ENCODE results near the gene TREX2.

The TREX2 gene, protein sequence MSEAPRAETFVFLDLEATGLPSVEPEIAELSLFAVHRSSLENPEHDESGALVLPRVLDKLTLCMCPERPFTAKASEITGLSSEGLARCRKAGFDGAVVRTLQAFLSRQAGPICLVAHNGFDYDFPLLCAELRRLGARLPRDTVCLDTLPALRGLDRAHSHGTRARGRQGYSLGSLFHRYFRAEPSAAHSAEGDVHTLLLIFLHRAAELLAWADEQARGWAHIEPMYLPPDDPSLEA

DNA sequence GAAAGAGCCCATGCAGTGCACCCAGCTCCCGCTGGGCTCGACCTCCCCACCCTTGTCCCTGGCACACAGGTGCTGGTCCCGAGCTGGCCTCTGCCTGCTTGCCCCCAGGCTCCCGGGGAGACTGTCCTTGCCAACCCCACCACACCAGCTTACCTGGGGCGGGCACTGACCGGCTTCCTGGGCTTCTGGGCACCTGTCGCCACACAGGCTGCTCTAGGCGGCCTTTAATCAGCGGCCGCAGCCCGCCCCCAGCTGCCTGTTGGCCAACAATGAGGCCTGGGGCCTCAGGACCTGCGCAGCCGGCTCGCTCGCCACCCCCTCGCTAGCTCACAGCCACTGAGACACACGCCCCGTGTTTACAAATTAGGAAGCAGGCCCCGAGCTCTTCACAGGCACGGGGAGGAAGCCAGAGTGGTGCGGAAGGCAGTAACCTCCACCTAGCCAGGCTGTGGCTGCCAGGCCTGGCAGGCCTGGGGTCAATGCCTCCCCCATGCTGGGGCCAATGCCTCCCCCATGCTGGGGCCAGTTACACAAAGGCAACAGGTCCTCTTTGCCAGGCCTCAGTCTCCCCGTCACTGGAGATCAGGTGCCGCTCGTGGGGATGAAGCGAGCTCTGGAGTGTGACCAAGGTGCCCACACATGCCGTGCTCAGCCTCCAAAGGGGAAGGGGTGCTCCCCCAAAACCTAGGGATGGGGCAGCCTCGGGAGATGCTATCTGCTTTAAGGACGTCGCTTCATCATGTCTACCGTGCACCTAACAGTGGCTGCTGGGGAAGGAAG, at the start of gene TREX2:
Gene TREX2, minus strand, starts transcription at position 201 of the 780 bp plus-strand sequence. CDS start 626 bp downstream, outside the sequence.
- DNase-seq: no peak

DNA sequence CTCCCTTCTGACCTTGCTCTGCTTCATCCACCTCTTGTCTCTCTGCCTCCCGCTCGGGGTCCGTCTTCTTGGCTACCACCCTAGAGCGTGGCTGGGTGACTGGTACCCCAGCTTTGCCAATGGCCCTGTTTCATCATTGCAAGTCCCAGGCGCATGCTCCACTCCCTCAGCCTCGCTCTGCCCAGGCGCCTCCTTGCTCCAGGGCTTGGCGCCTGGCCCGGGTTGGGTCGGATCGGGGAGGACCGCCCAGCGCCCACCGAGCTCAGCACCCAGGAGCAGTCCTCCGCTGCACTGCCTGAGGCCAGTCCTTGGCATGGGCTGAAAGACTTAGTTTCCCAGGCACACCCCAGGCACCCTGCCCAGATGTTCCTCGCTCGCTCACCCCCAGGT, 49.5 kb upstream of the TREX2 start:
- no peak for DNase-seq

- DNase-seq: peak; percentile 14
Measured at GRCh38 chrX:153494541-153495361, 48.9 kb upstream of the TREX2 start, which contains the start of gene BGN. Gene BGN, plus strand, starts transcription at chrX:153494980. Its CDS starts 9,652 bp downstream, at chrX:153504632.

GRCh38 chrX:153494061-153494460, 48.2 kb upstream of the TREX2 start:
- DNase-seq: no peak

DNA sequence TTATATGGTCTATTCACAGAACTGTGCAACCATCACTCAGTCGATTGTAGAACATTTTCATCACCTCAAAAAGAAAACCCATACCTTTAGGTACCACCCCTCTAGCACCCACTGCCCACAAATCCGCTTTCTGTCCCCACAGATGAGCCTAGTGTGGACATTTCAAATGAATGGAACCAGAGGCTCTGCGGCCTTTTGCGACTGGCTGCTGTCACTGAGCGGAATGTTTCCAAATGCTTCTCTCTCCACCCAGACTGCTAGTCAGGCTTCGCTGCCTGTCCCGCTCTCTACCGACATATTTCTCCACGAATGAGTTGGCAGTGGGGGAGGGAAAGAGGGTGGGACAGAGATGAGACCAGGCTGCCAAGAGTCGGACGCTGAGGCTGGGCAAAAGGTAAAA, 47.2 kb upstream of the TREX2 start:
- no peak for DNase-seq

- no peak for DNase-seq
Measured at GRCh38 chrX:153492543-153492942, 46.7 kb upstream of the TREX2 start.

GRCh38 chrX:153491918-153492317, 46.1 kb upstream of the TREX2 start:
- no peak for DNase-seq

GRCh38 chrX:153491351-153491914, 45.6 kb upstream of the TREX2 start:
- no peak for DNase-seq

GRCh38 chrX:153490217-153490930, 44.5 kb upstream of the TREX2 start:
- DNase-seq: no peak

- no peak for DNase-seq
Measured at GRCh38 chrX:153488231-153488914, 42.5 kb upstream of the TREX2 start.

GRCh38 chrX:153487590-153488071, 41.8 kb upstream of the TREX2 start:
- no peak for DNase-seq

GRCh38 chrX:153486171-153486570, 40.3 kb upstream of the TREX2 start:
- no peak for DNase-seq

DNA sequence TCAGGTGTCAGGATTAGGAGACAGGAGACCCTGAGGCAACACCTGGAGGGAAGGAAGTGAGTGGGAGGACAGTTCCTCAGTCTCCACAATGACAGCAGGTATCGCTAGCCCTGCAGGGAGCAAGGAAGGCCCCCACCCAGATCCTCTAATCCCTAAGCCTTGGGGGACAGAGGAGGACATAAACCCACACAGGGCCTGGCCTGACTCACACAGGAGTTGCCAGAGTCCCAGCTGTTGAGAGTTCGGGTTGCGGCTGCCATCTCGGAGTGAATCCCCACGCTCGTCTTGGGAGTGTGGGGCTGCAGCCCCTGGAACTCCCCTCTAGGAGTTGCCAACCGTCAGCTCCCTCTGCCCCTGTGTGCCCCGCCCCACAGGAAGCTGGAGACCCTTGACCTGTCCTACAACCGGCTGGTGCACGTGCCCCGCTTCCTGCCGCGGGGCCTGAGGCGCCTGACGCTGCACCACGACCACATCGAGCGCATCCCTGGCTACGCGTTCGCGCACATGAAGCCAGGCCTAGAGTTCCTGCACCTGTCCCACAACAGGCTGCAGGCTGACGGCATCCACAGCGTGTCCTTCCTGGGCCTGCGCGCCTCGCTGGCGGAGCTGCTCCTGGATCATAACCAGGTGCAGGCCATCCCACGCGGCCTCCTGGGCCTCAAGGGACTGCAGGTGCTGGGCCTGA, 39.7 kb upstream of the TREX2 start:
- no peak for DNase-seq

GRCh38 chrX:153482376-153483015, 36.6 kb upstream of the TREX2 start:
- no peak for DNase-seq

DNA sequence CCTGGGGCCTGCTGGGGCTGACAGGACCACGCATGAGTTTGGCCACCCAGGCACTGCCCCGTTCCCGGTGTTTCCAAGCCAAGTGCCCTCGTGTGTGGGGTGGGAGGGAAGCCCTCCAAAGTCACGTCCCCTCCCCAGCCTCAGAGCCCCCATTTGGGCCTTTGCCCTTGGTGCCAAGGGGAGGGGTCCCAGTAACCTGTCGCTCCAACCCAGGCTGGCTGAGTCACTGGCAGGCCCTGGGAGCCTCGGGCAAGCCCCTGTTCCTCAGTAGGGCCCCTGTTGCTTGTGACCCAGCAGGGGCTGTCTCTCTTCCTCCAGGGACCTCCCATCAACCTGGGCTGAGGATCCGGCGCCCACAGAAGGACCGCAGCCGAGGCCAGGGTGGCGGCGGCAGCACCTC, 35.2 kb upstream of the TREX2 start:
- no peak for DNase-seq

GRCh38 chrX:153478746-153479145, 32.9 kb upstream of the TREX2 start:
- DNase-seq: no peak

DNA sequence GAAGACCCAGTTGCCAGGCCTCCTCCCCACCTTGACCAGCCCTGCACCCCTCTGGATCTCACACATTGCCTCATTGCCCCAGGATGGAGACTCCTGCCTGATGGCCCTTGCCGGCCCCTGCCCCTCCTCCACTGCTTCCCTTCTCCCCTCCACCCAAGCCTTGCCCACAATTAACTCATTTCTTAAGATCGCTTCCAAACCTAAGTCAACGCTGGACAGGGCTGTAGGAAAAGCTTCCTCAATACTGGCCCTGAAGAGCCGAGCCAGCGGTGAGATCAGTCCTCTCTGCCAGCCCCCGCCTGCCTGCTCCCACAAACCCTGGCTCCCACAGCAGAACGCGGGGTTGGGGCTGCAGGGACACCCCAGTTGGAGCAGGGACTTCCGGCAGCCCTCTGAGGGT, 32.0 kb upstream of the TREX2 start:
- DNase-seq: no peak

- no peak for DNase-seq
Measured at GRCh38 chrX:153477364-153477857, 31.6 kb upstream of the TREX2 start.

DNA sequence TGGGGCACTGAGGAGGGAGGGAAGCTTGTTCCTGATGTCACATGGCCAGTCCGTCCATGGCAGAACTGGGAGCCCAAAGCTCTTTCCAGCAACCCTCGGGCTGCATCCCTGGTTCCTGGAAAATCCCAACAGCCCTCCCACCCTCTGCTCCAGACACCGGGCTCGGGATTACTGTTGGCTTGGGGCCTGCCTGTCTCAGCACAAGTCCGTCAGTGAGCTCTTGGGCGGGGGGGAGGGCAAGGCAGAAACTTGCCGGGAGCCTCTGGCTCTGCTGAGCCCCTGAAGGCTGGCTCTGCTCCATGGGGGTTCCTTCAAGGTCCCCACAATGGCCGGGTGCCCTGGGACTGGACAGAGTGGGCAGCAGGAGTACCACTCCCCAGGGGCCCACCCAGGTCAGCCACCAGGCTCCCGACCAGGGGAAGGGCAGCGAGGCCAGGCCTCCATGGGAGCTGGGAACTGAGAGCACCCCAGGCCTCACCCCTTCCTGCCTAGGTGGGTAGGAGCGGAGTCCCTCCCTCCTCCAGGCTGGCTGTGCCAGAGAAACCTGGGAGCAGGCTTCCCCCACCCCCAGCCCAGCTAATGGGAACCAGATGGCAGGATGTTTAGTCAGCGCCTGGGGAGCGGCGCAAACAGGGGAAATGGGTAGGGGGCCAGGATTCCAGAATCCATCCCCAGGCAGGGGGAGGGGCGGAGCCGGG, 31.0 kb upstream of the TREX2 start:
- no peak for DNase-seq
